ENCODE data around the gene MACC1.

DNA sequence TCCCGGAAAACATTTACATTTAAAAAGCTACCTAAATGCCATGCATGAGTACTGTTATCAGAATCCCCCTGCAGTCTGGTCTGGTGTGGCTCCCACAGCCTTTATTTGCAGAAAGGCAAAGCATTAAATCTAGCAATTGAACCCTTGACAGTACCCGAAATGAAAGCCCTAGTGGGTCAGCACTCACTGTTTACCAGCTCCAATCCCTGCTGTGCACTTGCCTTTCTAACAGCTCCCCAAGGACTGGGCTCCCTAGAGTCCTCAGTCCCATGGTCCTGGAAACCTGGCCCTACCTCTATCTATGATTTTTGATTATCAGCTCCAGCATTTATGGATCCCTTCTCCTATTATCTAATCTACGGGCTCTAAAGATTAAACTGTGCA is 1.9 kb upstream of the MACC1 start:
- TF ChIP-seq, protein P1, sequence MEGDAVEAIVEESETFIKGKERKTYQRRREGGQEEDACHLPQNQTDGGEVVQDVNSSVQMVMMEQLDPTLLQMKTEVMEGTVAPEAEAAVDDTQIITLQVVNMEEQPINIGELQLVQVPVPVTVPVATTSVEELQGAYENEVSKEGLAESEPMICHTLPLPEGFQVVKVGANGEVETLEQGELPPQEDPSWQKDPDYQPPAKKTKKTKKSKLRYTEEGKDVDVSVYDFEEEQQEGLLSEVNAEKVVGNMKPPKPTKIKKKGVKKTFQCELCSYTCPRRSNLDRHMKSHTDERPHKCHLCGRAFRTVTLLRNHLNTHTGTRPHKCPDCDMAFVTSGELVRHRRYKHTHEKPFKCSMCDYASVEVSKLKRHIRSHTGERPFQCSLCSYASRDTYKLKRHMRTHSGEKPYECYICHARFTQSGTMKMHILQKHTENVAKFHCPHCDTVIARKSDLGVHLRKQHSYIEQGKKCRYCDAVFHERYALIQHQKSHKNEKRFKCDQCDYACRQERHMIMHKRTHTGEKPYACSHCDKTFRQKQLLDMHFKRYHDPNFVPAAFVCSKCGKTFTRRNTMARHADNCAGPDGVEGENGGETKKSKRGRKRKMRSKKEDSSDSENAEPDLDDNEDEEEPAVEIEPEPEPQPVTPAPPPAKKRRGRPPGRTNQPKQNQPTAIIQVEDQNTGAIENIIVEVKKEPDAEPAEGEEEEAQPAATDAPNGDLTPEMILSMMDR (optimal IDR thresholded peaks at IDR 0.05 in 1 of 3, IDR thresholded peaks at IDR 0.05 in 1 of 3, conservative IDR thresholded peaks at IDR 0.05 in 1 of 3; ENCODE audit: extremely low read depth in 1 of 3, insufficient read depth in 2 of 3, low read length in 3 of 3), result no peak
- TF ChIP-seq EZH2 (IDR thresholded peaks at IDR 0.05; ENCODE audit: low read length), result no peak

Data from keratinocyte (primary cell).